Right lobe of liver (tissue), 4 donors: ENCODE measurements around the gene KIRREL3.

Experiments
- CTCF ChIP-seq, 4 donors: fragments of 200-600 bp in 3 of 4; fragments of 450-650 bp in 1 of 4; IDR thresholded peaks; one replicate each; pipeline versions ENCODE4 v1.5.1 to v1.8.0; 2016 to 2022; ENCODE audit warnings: antibody characterized with exemption in 4 of 4, mild to moderate bottlenecking in 2 of 4
- POLR2A ChIP-seq: fragments of 450-650 bp; IDR thresholded peaks from one replicate; pipeline ENCODE4 v1.6.1; 2017; ENCODE audit warnings: antibody characterized with exemption, mild to moderate bottlenecking
- donor health status: DM: no; HTN: no; CAD: no.
- donor health status: DM: no; HTN: no; CAD: no.
- donor health status: DM: no; HTN: yes; CAD: no.

- no peak for TF ChIP-seq POLR2A
- no peak for TF ChIP-seq CTCF (IDR thresholded peaks at IDR 0.05)
Measured at GRCh38 chr11:126592496-126593410, 407.8 kb downstream of the KIRREL3 start.
